HepG2 (cell line): Measurements from ENCODE around the gene UNC5B. TPM values are rescaled to one million over a fixed set of nuclear protein-coding genes. Genes with fewer than 3 reads are reported as not detected.

Source experiments
- ARNT ChIP-seq: fragments of 450-650 bp; IDR thresholded peaks from 2 replicates; pipeline ENCODE4 v1.6.1; 2017
- BCL6 ChIP-seq: IDR thresholded peaks from 2 replicates; pipeline ENCODE4 v1.6.1; 2016; ENCODE audit warnings: missing genetic modification reagents, missing compliant biosample characterization
- CBFB ChIP-seq: sonication (generic); formaldehyde crosslinking; IDR thresholded peaks from 2 replicates; pipeline ENCODE4 v1.4.0; 2020; ENCODE audit warnings: missing genetic modification reagents
- EHMT2 ChIP-seq: fragments of 200-600 bp; sonication (generic); IDR thresholded peaks from 2 replicates; pipeline ENCODE4 v1.7.0; 2017; ENCODE audit warnings: antibody characterized with exemption, low read depth, low read length, borderline replicate concordance
- FOXC1 ChIP-seq: sonication (generic); formaldehyde crosslinking; IDR thresholded peaks from 2 replicates; pipeline ENCODE4 v1.8.0; 2022; ENCODE audit warnings: mild to moderate bottlenecking, missing genetic modification reagents, borderline replicate concordance
- MATR3 ChIP-seq: sonication (generic); formaldehyde crosslinking; IDR thresholded peaks from 2 replicates; pipeline ENCODE4 v1.4.0; 2020; ENCODE audit warnings: missing genetic modification reagents
- NKX3-1 ChIP-seq: sonication (generic); formaldehyde crosslinking; IDR thresholded peaks from 2 replicates; pipeline ENCODE4 v1.5.0; 2020; ENCODE audit warnings: missing genetic modification reagents
- REXO4 ChIP-seq: sonication (generic); formaldehyde crosslinking; IDR thresholded peaks from 2 replicates; pipeline ENCODE4 v1.8.0; 2022; ENCODE audit warnings: missing genetic modification reagents, mild to moderate bottlenecking, borderline replicate concordance
- RXRA ChIP-seq: sonication (generic); formaldehyde crosslinking; IDR thresholded peaks from 2 replicates; pipeline ENCODE4 v1.5.1; 2020; ENCODE audit warnings: missing genetic modification reagents
- SMARCC2 ChIP-seq: fragments of 450-650 bp; IDR thresholded peaks from 2 replicates; pipeline ENCODE4 v1.6.1; 2017; ENCODE audit warnings: antibody characterized with exemption, mild to moderate bottlenecking
- TCF12 ChIP-seq, 2 experiments: fragments of 450-650 bp in 1 of 2; sonication (generic) in 1 of 2; formaldehyde crosslinking in 1 of 2; IDR thresholded peaks; 2 replicates each; pipeline versions ENCODE4 v1.6.1 to v1.8.0; 2017 to 2022; ENCODE audit warnings: antibody characterized with exemption in 1 of 2, mild to moderate bottlenecking in 1 of 2, missing genetic modification reagents in 1 of 2, moderate library complexity in 1 of 2
- TERF1 ChIP-seq: sonication (generic); formaldehyde crosslinking; IDR thresholded peaks from 2 replicates; pipeline ENCODE4 v1.8.0; 2022; ENCODE audit warnings: mild to moderate bottlenecking, missing genetic modification reagents, moderate library complexity
- YY1 ChIP-seq: IDR thresholded peaks from 2 replicates; pipeline ENCODE4 v1.6.1; 2011; ENCODE audit warnings: low read length, low read depth, moderate library complexity, mild to moderate bottlenecking; ENCODE audit not compliant: insufficient read depth, insufficient replicate concordance
- ZBTB43 ChIP-seq: sonication (generic); formaldehyde crosslinking; conservative IDR thresholded peaks from 2 replicates; pipeline ENCODE4 v1.4.0; 2020; ENCODE audit warnings: missing genetic modification reagents
- ZFP91 ChIP-seq: sonication (generic); formaldehyde crosslinking; IDR thresholded peaks from 2 replicates; pipeline ENCODE4 v1.9.0; 2022; ENCODE audit warnings: missing genetic modification reagents, mild to moderate bottlenecking, borderline replicate concordance
- ZKSCAN1 ChIP-seq: fragments of 150-350 bp; IDR thresholded peaks from 2 replicates; pipeline ENCODE4 v1.6.1; 2014; ENCODE audit warnings: low read length
- ZNF281 ChIP-seq: sonication (generic); formaldehyde crosslinking; IDR thresholded peaks from 2 replicates; pipeline ENCODE4 v1.4.0; 2020; ENCODE audit warnings: missing genetic modification reagents, borderline replicate concordance
- ZNF33A ChIP-seq: sonication (generic); formaldehyde crosslinking; IDR thresholded peaks from 2 replicates; pipeline ENCODE4 v1.5.1; 2020; ENCODE audit warnings: missing genetic modification reagents, mild to moderate bottlenecking, moderate library complexity, borderline replicate concordance
- ZNF432 ChIP-seq: sonication (generic); formaldehyde crosslinking; IDR thresholded peaks from 2 replicates; pipeline ENCODE4 v1.5.0; 2020; ENCODE audit warnings: missing genetic modification reagents, mild to moderate bottlenecking, borderline replicate concordance
- ZNF563 ChIP-seq: sonication (generic); formaldehyde crosslinking; IDR thresholded peaks from 2 replicates; pipeline ENCODE4 v1.8.0; 2022; ENCODE audit warnings: mild to moderate bottlenecking, moderate library complexity, missing genetic modification reagents
- ZNF576 ChIP-seq: sonication (generic); formaldehyde crosslinking; IDR thresholded peaks from 2 replicates; pipeline ENCODE4 v1.4.0; 2020; ENCODE audit warnings: mild to moderate bottlenecking, missing genetic modification reagents
- ZNF703 ChIP-seq: sonication (generic); formaldehyde crosslinking; IDR thresholded peaks from 2 replicates; pipeline ENCODE4 v1.5.1; 2020; ENCODE audit warnings: missing genetic modification reagents, mild to moderate bottlenecking, moderate library complexity, borderline replicate concordance
- ZNF790 ChIP-seq: sonication (generic); formaldehyde crosslinking; IDR thresholded peaks from 2 replicates; pipeline ENCODE4 v1.8.0; 2022; ENCODE audit warnings: missing genetic modification reagents, mild to moderate bottlenecking, borderline replicate concordance
- polyA plus RNA-seq, 8 experiments: library from polyadenylated mRNA; depleted of rRNA in 3 of 8; stranded (reverse) in 7 of 8; unstranded in 1 of 8; fragments of >200 nt; fragmentation: Illumina TruSeq in 4 of 8; extraction: Trizol in 4 of 8; gene quantifications; 2 replicates each; pipeline versions ENCODE4 v1.2.1 to v1.2.3, GENCODE V29; 2011 to 2016; ENCODE audit warnings: low read depth in 4 of 8, missing spikeins in 1 of 8, mixed read lengths in 1 of 8; ENCODE audit not compliant: insufficient read depth in 1 of 8
- total RNA-seq, 5 experiments: library from RNA; depleted of rRNA; stranded (reverse); fragments of >200 nt; fragmentation: Illumina TruSeq; extraction: Trizol; gene quantifications; 2 replicates each; pipeline ENCODE4 v1.2.3, GENCODE V29; 2016; ENCODE audit warnings: low read depth in 1 of 5

Gene UNC5B
- total and polyA plus RNA-seq, 2 of the 13 experiments (the other 11 are each of a cell fraction or from before 2014, with no cell fraction given): 0.07 TPM

GRCh38 chr10:71334221-71334791, 121.9 kb downstream of the UNC5B start (continued):
- TF ChIP-seq ZNF33A (CRISPR knock-in tag) (no peak), ZNF432 (CRISPR knock-in tag) (no peak), RXRA (CRISPR knock-in tag) (peak; percentile 25; the same call in 1 of the 2 replicates), MATR3 (no peak), ZNF790 (CRISPR knock-in tag) (no peak), ZKSCAN1 (no peak), TCF12 (IDR thresholded peaks at IDR 0.05) (no peak), TCF12 (CRISPR knock-in tag; IDR thresholded peaks at IDR 0.05) (no peak), CBFB (CRISPR knock-in tag) (peak; percentile 27; the same call in 1 of the 2 replicates), SMARCC2 (no peak), ZNF576 (CRISPR knock-in tag) (no peak), REXO4 (no peak), ARNT (no peak), ZFP91 (CRISPR knock-in tag) (peak; percentile 71; the same call in 1 of the 2 replicates), FOXC1 (CRISPR knock-in tag) (no peak), TERF1 (CRISPR knock-in tag) (no peak), ZNF563 (CRISPR knock-in tag) (no peak), ZBTB43 (CRISPR knock-in tag) (peak; percentile 64; the same call in 1 of the 2 replicates), ZNF703 (CRISPR knock-in tag) (peak; percentile 65; the same call in 1 of the 2 replicates), ZNF281 (CRISPR knock-in tag) (no peak), YY1 (peak; percentile 72), NKX3-1 (CRISPR knock-in tag) (0 out of 2 replicates have a peak, but pooled peaks have one; percentile 33), BCL6 (CRISPR knock-in tag) (peak; percentile 11; the same call in 1 of the 2 replicates), EHMT2 (no peak; the same call in 1 of the 2 replicates)
